HepG2 (cell line): Measurements from ENCODE around the gene AKR1A1. TPM values are rescaled to one million over a fixed set of nuclear protein-coding genes. Genes with fewer than 3 reads are reported as not detected.

ENCODE experiments used
- ATF6 ChIP-seq: sonication (generic); formaldehyde crosslinking; conservative IDR thresholded peaks from 2 replicates; pipeline ENCODE4 v1.4.0; 2020; ENCODE audit warnings: missing genetic modification reagents
- BCLAF1 ChIP-seq: fragments of 450-650 bp; IDR thresholded peaks from 2 replicates; pipeline ENCODE4 v1.6.1; 2017; ENCODE audit warnings: mild to moderate bottlenecking
- BHLHE40 ChIP-seq: IDR thresholded peaks from 2 replicates; pipeline ENCODE4 v1.6.1; 2011; ENCODE audit warnings: low read length, improper control_type of control experiment
- ESRRA ChIP-seq: sonication (generic); formaldehyde crosslinking; IDR thresholded peaks from 2 replicates; pipeline ENCODE4 v1.5.1; 2020; ENCODE audit warnings: mild to moderate bottlenecking, low read depth, missing genetic modification reagents
- FOXJ3 ChIP-seq: sonication (generic); formaldehyde crosslinking; IDR thresholded peaks from 2 replicates; pipeline ENCODE4 v1.4.0; 2020; ENCODE audit warnings: missing genetic modification reagents, mild to moderate bottlenecking, borderline replicate concordance
- HDAC1 ChIP-seq: sonication (generic); formaldehyde crosslinking; IDR thresholded peaks from 2 replicates; pipeline ENCODE4 v1.5.1; 2020; ENCODE audit warnings: mild to moderate bottlenecking, missing genetic modification reagents
- HDAC6 ChIP-seq: fragments of 200-600 bp; sonication (generic); IDR thresholded peaks from 2 replicates; pipeline ENCODE4 v1.7.0; 2017; ENCODE audit warnings: mild to moderate bottlenecking, antibody characterized with exemption, low read length, low read depth
- HMG20B ChIP-seq: conservative IDR thresholded peaks from 2 replicates; pipeline ENCODE4 v1.6.1; 2016; ENCODE audit warnings: missing genetic modification reagents, missing compliant biosample characterization
- KAT7 ChIP-seq: IDR thresholded peaks from 2 replicates; pipeline ENCODE4 v1.6.1; 2018; ENCODE audit warnings: borderline replicate concordance, missing compliant biosample characterization
- MED13 ChIP-seq: sonication (generic); formaldehyde crosslinking; IDR thresholded peaks from 2 replicates; pipeline ENCODE4 v1.5.0; 2020; ENCODE audit warnings: missing genetic modification reagents
- MIER3 ChIP-seq: IDR thresholded peaks from 2 replicates; pipeline ENCODE4 v1.6.1; 2016; ENCODE audit warnings: missing compliant biosample characterization, borderline replicate concordance
- NR2C2 ChIP-seq: sonication (generic); formaldehyde crosslinking; IDR thresholded peaks from 2 replicates; pipeline ENCODE4 v1.4.0; 2020; ENCODE audit warnings: missing genetic modification reagents, mild to moderate bottlenecking, moderate library complexity, borderline replicate concordance
- PHF5A ChIP-seq: IDR thresholded peaks from one replicate; pipeline ENCODE4 v1.6.1; 2018; ENCODE audit warnings: low read depth, missing genetic modification reagents; ENCODE audit not compliant: unreplicated experiment
- RELA ChIP-seq: sonication (generic); formaldehyde crosslinking; IDR thresholded peaks from 2 replicates; pipeline ENCODE4 v1.4.0; 2020; ENCODE audit warnings: missing genetic modification reagents
- SKI ChIP-seq: fragments of 450-650 bp; IDR thresholded peaks from one replicate; pipeline ENCODE4 v1.6.1; 2018; ENCODE audit warnings: mild to moderate bottlenecking; ENCODE audit not compliant: partially characterized antibody
- SKIL ChIP-seq: sonication (generic); formaldehyde crosslinking; IDR thresholded peaks from 2 replicates; pipeline ENCODE4 v1.8.0; 2022; ENCODE audit warnings: missing genetic modification reagents, mild to moderate bottlenecking, moderate library complexity, borderline replicate concordance
- THAP7 ChIP-seq: sonication (generic); formaldehyde crosslinking; IDR thresholded peaks from 2 replicates; pipeline ENCODE4 v1.8.1; 2023; ENCODE audit warnings: mild to moderate bottlenecking, missing genetic modification reagents
- THYN1 ChIP-seq: sonication (generic); formaldehyde crosslinking; IDR thresholded peaks from 2 replicates; pipeline ENCODE4 v1.8.1; 2023; ENCODE audit warnings: low read depth, mild to moderate bottlenecking, moderate library complexity, missing genetic modification reagents, borderline replicate concordance
- TOE1 ChIP-seq: sonication (generic); formaldehyde crosslinking; IDR thresholded peaks from 2 replicates; pipeline ENCODE4 v1.4.0; 2020; ENCODE audit warnings: mild to moderate bottlenecking, missing genetic modification reagents
- ZBTB3 ChIP-seq: sonication (generic); formaldehyde crosslinking; IDR thresholded peaks from 2 replicates; pipeline ENCODE4 v1.4.0; 2020; ENCODE audit warnings: low read depth, mild to moderate bottlenecking, moderate library complexity, missing genetic modification reagents, borderline replicate concordance
- ZFP1 ChIP-seq: IDR thresholded peaks from 2 replicates; pipeline ENCODE4 v1.6.1; 2016
- ZNF607 ChIP-seq: sonication (generic); formaldehyde crosslinking; IDR thresholded peaks from 2 replicates; pipeline ENCODE4 v1.5.1; 2020; ENCODE audit warnings: missing genetic modification reagents, mild to moderate bottlenecking, borderline replicate concordance
- ZNF629 ChIP-seq: sonication (generic); formaldehyde crosslinking; conservative IDR thresholded peaks from 2 replicates; pipeline ENCODE4 v1.5.0; 2020; ENCODE audit warnings: missing genetic modification reagents
- ZNF772 ChIP-seq: sonication (generic); formaldehyde crosslinking; IDR thresholded peaks from 2 replicates; pipeline ENCODE4 v1.5.0; 2020; ENCODE audit warnings: mild to moderate bottlenecking, missing genetic modification reagents
- polyA plus RNA-seq, 8 experiments: library from polyadenylated mRNA; depleted of rRNA in 3 of 8; stranded (reverse) in 7 of 8; unstranded in 1 of 8; fragments of >200 nt; fragmentation: Illumina TruSeq in 4 of 8; extraction: Trizol in 4 of 8; gene quantifications; 2 replicates each; pipeline versions ENCODE4 v1.2.1 to v1.2.3, GENCODE V29; 2011 to 2016; ENCODE audit warnings: low read depth in 4 of 8, missing spikeins in 1 of 8, mixed read lengths in 1 of 8; ENCODE audit not compliant: insufficient read depth in 1 of 8
- total RNA-seq, 5 experiments: library from RNA; depleted of rRNA; stranded (reverse); fragments of >200 nt; fragmentation: Illumina TruSeq; extraction: Trizol; gene quantifications; 2 replicates each; pipeline ENCODE4 v1.2.3, GENCODE V29; 2016; ENCODE audit warnings: low read depth in 1 of 5

Gene AKR1A1
- total and polyA plus RNA-seq, 2 of the 13 experiments (the other 11 are each of a cell fraction or from before 2014, with no cell fraction given): 181 to 217 TPM

GRCh38 chr1:45545553-45546310 is 4.9 kb upstream of the AKR1A1 start (continued):
- TF ChIP-seq BCLAF1 (no peak), FOXJ3 (CRISPR knock-in tag) (no peak), TOE1 (no peak), NR2C2 (CRISPR knock-in tag) (no peak), ZBTB3 (CRISPR knock-in tag) (no peak), ZNF629 (CRISPR knock-in tag) (no peak), ZNF607 (0 out of 2 replicates have a peak, but pooled peaks have one; percentile 52), BHLHE40 (no peak), ZNF772 (CRISPR knock-in tag) (no peak), ESRRA (CRISPR knock-in tag) (no peak), ZFP1 (CRISPR knock-in tag) (no peak), HDAC1 (CRISPR knock-in tag) (peak; percentile 58), THAP7 (CRISPR knock-in tag) (no peak), ATF6 (CRISPR knock-in tag) (no peak), HDAC6 (no peak), THYN1 (CRISPR knock-in tag) (no peak), MIER3 (CRISPR knock-in tag) (no peak; the same call in 1 of the 2 replicates), KAT7 (CRISPR knock-in tag) (no peak), MED13 (CRISPR knock-in tag) (no peak), SKIL (CRISPR knock-in tag) (no peak), PHF5A (CRISPR knock-in tag) (no peak), RELA (CRISPR knock-in tag) (no peak), SKI (peak; percentile 18), HMG20B (no peak)
